ENCODE data around the gene SORCS1. TPM values are rescaled to one million over a fixed set of nuclear protein-coding genes. Genes with fewer than 3 reads are reported as not detected.
A peak's percentile ranks its signal among the peaks of the same experiment; 100 is the strongest.

SORCS1 gene
- polyA plus RNA-seq, 1 of the 3 experiments (the other 2 are of a cell fraction), result 0.66 TPM

GRCh38 chr10:107129000-107129399 is 35.5 kb downstream of the SORCS1 start:
- no peak overlapping the region for H3K9ac ChIP-seq
- H3K4me1 ChIP-seq (ENCODE audit: control insufficient read depth in 1 of 2, insufficient read depth in 2 of 2, low read depth in 1 of 2, low read length in 1 of 2), result peaks cover 0 to 18% of the 10 kb centered on the region in 2 experiments; a peak in 2 of 4 replicates
- no peak for DNase-seq
- H3K4me3 ChIP-seq (ENCODE audit: low read depth in 2 of 2, low read length in 1 of 2), result no peak overlapping the region
- H3K9me3 ChIP-seq, result no peaks in the 10 kb centered on the region
- 34% methylated on average over 6 of the region's 6 CpGs for WGBS (ENCODE audit: low lambda C conversion rate)
- peak overlapping the region in 1 of 2 experiments; percentile 55; a peak in 2 of 4 replicates for H3K27ac ChIP-seq (ENCODE audit: low read depth in 2 of 2, low read length in 1 of 2)
- H4K20me1 ChIP-seq (ENCODE audit: insufficient read depth), result no peaks in the 10 kb centered on the region
- no peak; the same call in 1 of the 2 replicates for TF ChIP-seq GATA2 (CRISPR knock-in tag; IDR thresholded peaks at IDR 0.05)
- TF ChIP-seq RCOR1 (IDR thresholded peaks at IDR 0.05; ENCODE audit: low read length), result 0 out of 2 replicates have a peak, but pooled peaks have one; percentile 2
- TF ChIP-seq MXI1 (IDR thresholded peaks at IDR 0.05; ENCODE audit: low read depth, low read length), result peak; percentile 42; the same call in 1 of the 2 replicates
- CTCF ChIA-PET, result interaction anchor here (2.5 kb wide), 1 partner anchor 11 kb away, joined by 8 read pairs; no protein-coding TSS in a partner anchor
- H3K27me3 ChIP-seq (ENCODE audit: insufficient read depth), result no peaks in the 10 kb centered on the region
- H3K9me2 ChIP-seq, result no peaks in the 10 kb centered on the region
- no peaks in the 10 kb centered on the region for H3F3A ChIP-seq (replicated peaks; ENCODE audit: insufficient read depth)
- H3K4me2 ChIP-seq, result no peak overlapping the region
- POLR2A ChIA-PET, result no interaction called here
- H2AFZ ChIP-seq (ENCODE audit: low read depth), result no peak overlapping the region
- no peaks in the 10 kb centered on the region for H3K79me2 ChIP-seq (ENCODE audit: insufficient read depth)
- H3K36me3 ChIP-seq (replicated peaks in 1 of 2; ENCODE audit: control insufficient read depth in 1 of 2, insufficient read depth in 2 of 2, low read length in 1 of 2), result peaks cover 0 to 3% of the 10 kb centered on the region in 2 experiments

- Histone ChIP-seq H3K79me2 (ENCODE audit: insufficient read depth) (no peaks in the 10 kb centered on the region), H3K4me3 (ENCODE audit: low read depth in 2 of 2, low read length in 1 of 2) (no peak overlapping the region), H3F3A (replicated peaks; ENCODE audit: insufficient read depth) (no peaks in the 10 kb centered on the region), H3K9me3 (no peaks in the 10 kb centered on the region), H3K27me3 (ENCODE audit: insufficient read depth) (no peaks in the 10 kb centered on the region), H3K36me3 (replicated peaks in 1 of 2; ENCODE audit: control insufficient read depth in 1 of 2, insufficient read depth in 2 of 2, low read length in 1 of 2) (peaks cover 0 to 3% of the 10 kb centered on the region in 2 experiments), H3K9ac (no peak overlapping the region), H3K27ac (ENCODE audit: low read depth in 2 of 2, low read length in 1 of 2) (peak overlapping the region in 1 of 2 experiments; percentile 80; a peak in 2 of 4 replicates), H3K9me2 (no peaks in the 10 kb centered on the region), H4K20me1 (ENCODE audit: insufficient read depth) (no peaks in the 10 kb centered on the region), H2AFZ (ENCODE audit: low read depth) (no peak overlapping the region), H3K4me2 (no peak overlapping the region), H3K4me1 (ENCODE audit: control insufficient read depth in 1 of 2, insufficient read depth in 2 of 2, low read depth in 1 of 2, low read length in 1 of 2) (peaks cover 0 to 20% of the 10 kb centered on the region in 2 experiments; a peak in 2 of 4 replicates)
- ChIA-PET CTCF (no interaction called here), POLR2A (no interaction called here)
- DNase-seq, result peak; percentile 28
- WGBS (ENCODE audit: low lambda C conversion rate), result 11% methylated on average over 5 of the region's 5 CpGs
- no peak for TF ChIP-seq EZH2phosphoT487 (IDR thresholded peaks at IDR 0.05; ENCODE audit: borderline replicate concordance, low read depth)
- peak; percentile 56; the same call in 1 of the 2 replicates for TF ChIP-seq RCOR1 (IDR thresholded peaks at IDR 0.05; ENCODE audit: low read length)
- peak; percentile 44; the same call in 1 of the 2 replicates for TF ChIP-seq GATA2 (CRISPR knock-in tag; IDR thresholded peaks at IDR 0.05)
- TF ChIP-seq CHD2 (IDR thresholded peaks at IDR 0.05; ENCODE audit: low read length, partially characterized antibody), result peak; percentile 10
- TF ChIP-seq SMC3 (IDR thresholded peaks at IDR 0.05; ENCODE audit: low read depth, low read length), result no peak
- TF ChIP-seq NRF1 (IDR thresholded peaks at IDR 0.05; ENCODE audit: low read depth, low read length), result no peak
- TF ChIP-seq FOXJ3 (CRISPR knock-in tag; IDR thresholded peaks at IDR 0.05), result peak; percentile 47; the same call in 1 of the 2 replicates
- peak in 1 of 2 experiments; percentile 61; a peak in 1 of 4 replicates for TF ChIP-seq EP300 (IDR thresholded peaks at IDR 0.05; ENCODE audit: borderline replicate concordance in 1 of 2, low read depth in 1 of 2, low read length in 1 of 2)
- peak; percentile 17; the same call in 1 of the 2 replicates for TF ChIP-seq RAD21 (IDR thresholded peaks at IDR 0.05; ENCODE audit: low read length)
Measured at GRCh38 chr10:107126512-107127065, 37.9 kb downstream of the SORCS1 start.

- Histone ChIP-seq H3K4me3 (ENCODE audit: low read depth in 2 of 2, low read length in 1 of 2) (no peak overlapping the region), H3K4me2 (no peak overlapping the region), H3K9me3 (no peaks in the 10 kb centered on the region; the same call in 1 of the 2 replicates), H3K27ac (ENCODE audit: low read depth in 2 of 2, low read length in 1 of 2) (no peak overlapping the region; a peak in 1 of 4 replicates), H3F3A (replicated peaks; ENCODE audit: insufficient read depth) (no peaks in the 10 kb centered on the region), H3K27me3 (ENCODE audit: insufficient read depth) (no peaks in the 10 kb centered on the region), H3K9me2 (no peaks in the 10 kb centered on the region), H3K36me3 (replicated peaks in 1 of 2; ENCODE audit: control insufficient read depth in 1 of 2, insufficient read depth in 2 of 2, low read length in 1 of 2) (no peaks in the 10 kb centered on the region), H3K9ac (no peak overlapping the region), H2AFZ (ENCODE audit: low read depth) (no peak overlapping the region), H3K79me2 (ENCODE audit: insufficient read depth) (no peaks in the 10 kb centered on the region), H3K4me1 (ENCODE audit: control insufficient read depth in 1 of 2, insufficient read depth in 2 of 2, low read depth in 1 of 2, low read length in 1 of 2) (peaks cover 0 to 18% of the 10 kb centered on the region in 2 experiments; a peak in 2 of 4 replicates), H4K20me1 (ENCODE audit: insufficient read depth) (no peaks in the 10 kb centered on the region)
- CTCF ChIA-PET, result interaction anchor here (1.5 kb wide), 1 partner anchor 417 kb away, joined by 4 read pairs; no protein-coding TSS in a partner anchor
- TF ChIP-seq ZBTB33 (IDR thresholded peaks at IDR 0.05; ENCODE audit: borderline replicate concordance, low read depth) (no peak), GATA2 (CRISPR knock-in tag; IDR thresholded peaks at IDR 0.05) (no peak), MXI1 (IDR thresholded peaks at IDR 0.05; ENCODE audit: low read depth, low read length) (no peak), TEAD4 (IDR thresholded peaks at IDR 0.05; ENCODE audit: borderline replicate concordance, insufficient read depth) (no peak)
- WGBS (ENCODE audit: low lambda C conversion rate), result 26% methylated on average over 2 of the region's 2 CpGs
- POLR2A ChIA-PET, result no interaction called here
- no peak for DNase-seq
Measured at GRCh38 chr10:107122703-107123102, 41.8 kb downstream of the SORCS1 start.
